ENCODE data around the gene PYROXD2. TPM values are rescaled to one million over a fixed set of nuclear protein-coding genes. Genes with fewer than 3 reads are reported as not detected.
"Not testable (repeated sequence)": the region's sequence is repeated elsewhere in the genome, so short reads cannot be mapped to it uniquely, and the experiment has no call there.

PYROXD2 gene
- total RNA-seq, 1 experiment from 2014 or later, result 8.1 TPM

DNA sequence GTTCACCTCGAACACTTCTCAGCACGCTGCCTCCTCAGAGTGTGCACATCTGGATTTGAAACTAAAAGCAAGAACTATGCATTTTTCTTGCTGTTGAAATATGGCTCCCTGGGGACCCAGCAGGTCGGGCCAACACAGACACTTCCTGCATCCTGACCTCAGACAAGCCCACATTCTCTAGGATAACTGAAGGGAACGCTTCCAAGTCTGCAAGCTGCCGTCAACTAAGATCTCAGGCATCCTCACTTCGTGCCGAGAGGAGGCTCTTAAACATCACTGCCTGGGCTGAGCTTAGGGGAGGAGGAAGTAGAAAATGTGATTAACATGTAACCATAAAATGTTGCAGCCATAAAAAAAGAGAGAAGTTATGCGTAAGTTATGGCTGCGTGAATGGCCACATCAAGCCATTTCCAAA is 65.5 kb downstream of the PYROXD2 start:
- TF ChIP-seq PRRX2 (CRISPR knock-in tag; IDR thresholded peaks at IDR 0.05) (no peak), ZNF416 (CRISPR knock-in tag; IDR thresholded peaks at IDR 0.05) (no peak)
- Mint-ChIP-seq H3K27ac (no peak overlapping the region), H3K27me3 (ENCODE audit: low read depth) (peaks cover 4% of the 10 kb centered on the region; the same call in 1 of the 2 replicates), H3K4me1 (peaks cover 11% of the 10 kb centered on the region), H3K4me3 (no peak overlapping the region), H3K36me3 (peaks cover 14% of the 10 kb centered on the region), H3K9me3 (peaks cover 20% of the 10 kb centered on the region)
- ATAC-seq (no peak), DNase-seq (ENCODE audit: low spot score) (no peak)
- ChIA-PET POLR2A (no interaction called here), CTCF (no interaction called here)

- H3K4me3 Mint-ChIP-seq, result no peak overlapping the region
- peaks cover 14% of the 10 kb centered on the region for H3K36me3 Mint-ChIP-seq
- peaks cover 1% of the 10 kb centered on the region; the same call in 1 of the 2 replicates for H3K27me3 Mint-ChIP-seq (ENCODE audit: low read depth)
- H3K27ac Mint-ChIP-seq, result no peak overlapping the region
- POLR2A ChIA-PET, result no interaction called here
- DNase-seq (ENCODE audit: low spot score), result no peak
- TF ChIP-seq, protein P1, sequence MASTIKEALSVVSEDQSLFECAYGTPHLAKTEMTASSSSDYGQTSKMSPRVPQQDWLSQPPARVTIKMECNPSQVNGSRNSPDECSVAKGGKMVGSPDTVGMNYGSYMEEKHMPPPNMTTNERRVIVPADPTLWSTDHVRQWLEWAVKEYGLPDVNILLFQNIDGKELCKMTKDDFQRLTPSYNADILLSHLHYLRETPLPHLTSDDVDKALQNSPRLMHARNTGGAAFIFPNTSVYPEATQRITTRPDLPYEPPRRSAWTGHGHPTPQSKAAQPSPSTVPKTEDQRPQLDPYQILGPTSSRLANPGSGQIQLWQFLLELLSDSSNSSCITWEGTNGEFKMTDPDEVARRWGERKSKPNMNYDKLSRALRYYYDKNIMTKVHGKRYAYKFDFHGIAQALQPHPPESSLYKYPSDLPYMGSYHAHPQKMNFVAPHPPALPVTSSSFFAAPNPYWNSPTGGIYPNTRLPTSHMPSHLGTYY (CRISPR knock-in tag; IDR thresholded peaks at IDR 0.05), result no peak
- no peak for TF ChIP-seq GABPB1 (CRISPR knock-in tag; IDR thresholded peaks at IDR 0.05)
- no peak for TF ChIP-seq ZBTB21 (CRISPR knock-in tag; IDR thresholded peaks at IDR 0.05; ENCODE audit: borderline replicate concordance)
- peaks cover 20% of the 10 kb centered on the region for H3K9me3 Mint-ChIP-seq
- no peaks in the 10 kb centered on the region for H3K4me1 Mint-ChIP-seq
- ATAC-seq, result no peak
- CTCF ChIA-PET, result no interaction called here
These were observed 68.1 kb downstream of the PYROXD2 start for GRCh38 chr10:98346847-98347246.

DNA sequence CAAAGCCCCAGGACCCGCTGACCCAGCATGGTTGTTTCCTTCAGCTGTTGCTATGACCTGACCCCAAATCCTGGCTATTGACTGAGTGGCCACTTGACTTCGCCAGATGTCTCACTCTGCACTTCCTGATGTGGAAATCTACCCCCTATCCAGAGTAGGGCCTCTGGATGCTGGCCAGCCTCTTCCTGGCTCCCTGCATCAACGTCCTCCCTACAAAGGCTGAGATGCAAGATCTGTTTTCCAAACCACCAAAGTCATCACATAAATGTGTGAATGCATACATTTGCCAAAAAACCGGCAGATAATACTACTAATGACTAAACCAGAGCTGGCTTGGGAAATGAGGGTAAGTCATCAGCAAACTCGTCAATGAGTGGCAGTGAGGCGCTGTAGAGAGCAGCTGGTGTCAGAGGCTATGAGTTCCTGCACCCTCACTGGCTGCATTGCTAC is 70.4 kb downstream of the PYROXD2 start:
- Mint-ChIP-seq H3K27me3 (ENCODE audit: low read depth) (no peaks in the 10 kb centered on the region), H3K4me3 (no peak overlapping the region), H3K36me3 (peaks cover 14% of the 10 kb centered on the region), H3K27ac (no peak overlapping the region), H3K9me3 (peaks cover 20% of the 10 kb centered on the region), H3K4me1 (no peaks in the 10 kb centered on the region)
- ATAC-seq, result no peak
- ChIA-PET CTCF (interaction anchor here (1.0 to 1.2 kb wide), 2 partner anchors 12 to 36 kb away, joined by 3 read pairs; no protein-coding TSS in a partner anchor), POLR2A (no interaction called here)
- TF ChIP-seq CREM (CRISPR knock-in tag; IDR thresholded peaks at IDR 0.05) (no peak), CTCF (IDR thresholded peaks at IDR 0.05) (no peak)
- DNase-seq (ENCODE audit: low spot score), result no peak

- H3K27me3 Mint-ChIP-seq (ENCODE audit: low read depth); ATAC-seq: not testable (repeated sequence)
These were observed 73.3 kb downstream of the PYROXD2 start for GRCh38 chr10:98341701-98342100.

DNA sequence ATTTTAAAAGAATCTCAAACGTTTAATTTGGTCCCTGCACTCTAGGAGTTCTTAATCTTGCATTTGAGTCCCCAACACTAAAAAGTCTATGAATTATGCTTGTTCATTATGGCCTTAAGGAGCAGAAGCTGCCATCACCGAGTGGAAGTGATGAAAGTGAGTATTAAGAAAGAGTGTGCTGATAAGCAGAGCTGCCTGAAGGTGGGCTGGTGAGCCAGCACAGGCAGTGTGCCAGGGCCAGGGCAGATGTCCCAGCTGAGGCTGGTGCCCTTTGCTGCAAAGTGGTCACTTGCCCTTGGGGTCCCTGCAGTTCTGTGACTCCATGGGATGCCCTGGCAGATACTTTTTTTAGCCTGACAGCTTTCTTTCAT is 74.1 kb downstream of the PYROXD2 start:
- Mint-ChIP-seq H3K27ac (no peak overlapping the region), H3K9me3 (peaks cover 1% of the 10 kb centered on the region; the same call in 1 of the 2 replicates), H3K36me3 (peaks cover under 1% of the 10 kb centered on the region), H3K4me1 (no peaks in the 10 kb centered on the region), H3K27me3 (ENCODE audit: low read depth) (no peaks in the 10 kb centered on the region), H3K4me3 (no peak overlapping the region)
- CTCF ChIA-PET, result interaction anchor here (1.1 to 2.1 kb wide), 7 partner anchors 8 to 171 kb away, joined by 3 to 13 read pairs (median 6); no protein-coding TSS in a partner anchor
- DNase-seq (ENCODE audit: low spot score) (no peak), ATAC-seq (peak; percentile 44; the same call in 1 of the 2 replicates)
- POLR2A ChIA-PET, result no interaction called here
- TF ChIP-seq, protein P2, sequence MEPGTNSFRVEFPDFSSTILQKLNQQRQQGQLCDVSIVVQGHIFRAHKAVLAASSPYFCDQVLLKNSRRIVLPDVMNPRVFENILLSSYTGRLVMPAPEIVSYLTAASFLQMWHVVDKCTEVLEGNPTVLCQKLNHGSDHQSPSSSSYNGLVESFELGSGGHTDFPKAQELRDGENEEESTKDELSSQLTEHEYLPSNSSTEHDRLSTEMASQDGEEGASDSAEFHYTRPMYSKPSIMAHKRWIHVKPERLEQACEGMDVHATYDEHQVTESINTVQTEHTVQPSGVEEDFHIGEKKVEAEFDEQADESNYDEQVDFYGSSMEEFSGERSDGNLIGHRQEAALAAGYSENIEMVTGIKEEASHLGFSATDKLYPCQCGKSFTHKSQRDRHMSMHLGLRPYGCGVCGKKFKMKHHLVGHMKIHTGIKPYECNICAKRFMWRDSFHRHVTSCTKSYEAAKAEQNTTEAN (CRISPR knock-in tag; IDR thresholded peaks at IDR 0.05), result no peak
- no peak for TF ChIP-seq CBFB (CRISPR knock-in tag; IDR thresholded peaks at IDR 0.05; ENCODE audit: low read depth)
- TF ChIP-seq IRF1 (CRISPR knock-in tag; IDR thresholded peaks at IDR 0.05), result no peak
- TF ChIP-seq NR3C1 (CRISPR knock-in tag; conservative IDR thresholded peaks at IDR 0.05; ENCODE audit: low read depth), result no peak
- TF ChIP-seq ZNF396 (CRISPR knock-in tag; IDR thresholded peaks at IDR 0.05; ENCODE audit: borderline replicate concordance), result no peak
- TF ChIP-seq, protein P3, sequence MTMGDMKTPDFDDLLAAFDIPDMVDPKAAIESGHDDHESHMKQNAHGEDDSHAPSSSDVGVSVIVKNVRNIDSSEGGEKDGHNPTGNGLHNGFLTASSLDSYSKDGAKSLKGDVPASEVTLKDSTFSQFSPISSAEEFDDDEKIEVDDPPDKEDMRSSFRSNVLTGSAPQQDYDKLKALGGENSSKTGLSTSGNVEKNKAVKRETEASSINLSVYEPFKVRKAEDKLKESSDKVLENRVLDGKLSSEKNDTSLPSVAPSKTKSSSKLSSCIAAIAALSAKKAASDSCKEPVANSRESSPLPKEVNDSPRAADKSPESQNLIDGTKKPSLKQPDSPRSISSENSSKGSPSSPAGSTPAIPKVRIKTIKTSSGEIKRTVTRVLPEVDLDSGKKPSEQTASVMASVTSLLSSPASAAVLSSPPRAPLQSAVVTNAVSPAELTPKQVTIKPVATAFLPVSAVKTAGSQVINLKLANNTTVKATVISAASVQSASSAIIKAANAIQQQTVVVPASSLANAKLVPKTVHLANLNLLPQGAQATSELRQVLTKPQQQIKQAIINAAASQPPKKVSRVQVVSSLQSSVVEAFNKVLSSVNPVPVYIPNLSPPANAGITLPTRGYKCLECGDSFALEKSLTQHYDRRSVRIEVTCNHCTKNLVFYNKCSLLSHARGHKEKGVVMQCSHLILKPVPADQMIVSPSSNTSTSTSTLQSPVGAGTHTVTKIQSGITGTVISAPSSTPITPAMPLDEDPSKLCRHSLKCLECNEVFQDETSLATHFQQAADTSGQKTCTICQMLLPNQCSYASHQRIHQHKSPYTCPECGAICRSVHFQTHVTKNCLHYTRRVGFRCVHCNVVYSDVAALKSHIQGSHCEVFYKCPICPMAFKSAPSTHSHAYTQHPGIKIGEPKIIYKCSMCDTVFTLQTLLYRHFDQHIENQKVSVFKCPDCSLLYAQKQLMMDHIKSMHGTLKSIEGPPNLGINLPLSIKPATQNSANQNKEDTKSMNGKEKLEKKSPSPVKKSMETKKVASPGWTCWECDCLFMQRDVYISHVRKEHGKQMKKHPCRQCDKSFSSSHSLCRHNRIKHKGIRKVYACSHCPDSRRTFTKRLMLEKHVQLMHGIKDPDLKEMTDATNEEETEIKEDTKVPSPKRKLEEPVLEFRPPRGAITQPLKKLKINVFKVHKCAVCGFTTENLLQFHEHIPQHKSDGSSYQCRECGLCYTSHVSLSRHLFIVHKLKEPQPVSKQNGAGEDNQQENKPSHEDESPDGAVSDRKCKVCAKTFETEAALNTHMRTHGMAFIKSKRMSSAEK (CRISPR knock-in tag; IDR thresholded peaks at IDR 0.05; ENCODE audit: borderline replicate concordance), result no peak
- no peak for TF ChIP-seq ZBTB21 (CRISPR knock-in tag; IDR thresholded peaks at IDR 0.05; ENCODE audit: borderline replicate concordance)
- TF ChIP-seq PREB (CRISPR knock-in tag; IDR thresholded peaks at IDR 0.05; ENCODE audit: borderline replicate concordance), result no peak
- no peak for TF ChIP-seq CREM (CRISPR knock-in tag; IDR thresholded peaks at IDR 0.05)
- no peak for TF ChIP-seq TEAD1 (CRISPR knock-in tag; IDR thresholded peaks at IDR 0.05)

More at GRCh38 chr10:98341701-98342100, 73.3 kb downstream of the PYROXD2 start:
- H3K4me3 Mint-ChIP-seq; DNase-seq (ENCODE audit: low spot score); H3K4me1 Mint-ChIP-seq; H3K9me3 Mint-ChIP-seq; H3K36me3 Mint-ChIP-seq; H3K27ac Mint-ChIP-seq; POLR2A ChIA-PET: not testable (repeated sequence)
- CTCF ChIA-PET, result interaction anchor here (1.7 kb wide), 1 partner anchor 15 kb away, joined by 6 read pairs; no protein-coding TSS in a partner anchor

Measured in WTC11 (cell line).